HepG2 (cell line): ENCODE measurements around the gene GPRIN1. TPM values are rescaled to one million over a fixed set of nuclear protein-coding genes. Genes with fewer than 3 reads are reported as not detected.

ENCODE experiments used
- ATAC-seq: fragments of 200-7000 bp; cut with Tn5 transposase; 3 replicates; pipeline ENCODE4 v1.9.1; 2020; ENCODE audit warnings: mild to moderate bottlenecking, moderate library complexity
- BruUV-seq: library from RNA; stranded (reverse); fragments of 400-500 nt; replicated peaks from 2 replicates; lab custom pipeline; 2021; lab: Mats Ljungman, UMichigan
- CTCF ChIA-PET: fragments of 300-600 bp; formaldehyde crosslinking; extraction: SDS; loops from one replicate; lab custom pipeline; 2021; ENCODE audit warnings: low total read pairs, inconsistent platforms, low intra/inter-chr PET ratio; lab: Yijun Ruan, JAX
- POLR2A ChIA-PET: fragments of 350-600 bp; sonication (Branson Sonifier 250); formaldehyde crosslinking; loops from one replicate; lab custom pipeline; 2020; ENCODE audit warnings: antibody characterized with exemption, inconsistent platforms; lab: Yijun Ruan, JAX
- DNase-seq: peaks from one replicate; pipeline ENCODE4 v3.0.0-alpha.2; 2015; ENCODE audit warnings: low spot score
- FAIRE-seq: peaks from 3 replicates; lab custom pipeline; 2011; peaks lifted over from hg19 to GRCh38; lab: Jason Lieb, UNC
- H2AFZ ChIP-seq: one replicate; pipeline ENCODE4 v1.6.1; 2011; ENCODE audit warnings: low read length, inconsistent platforms
- H3K27ac ChIP-seq: fragments of 300-600 bp; 3 replicates; pipeline ENCODE4 v1.8.0; 2011; ENCODE audit warnings: mixed run types, mild to moderate bottlenecking, mixed read lengths, low read length, inconsistent platforms; ENCODE audit not compliant: insufficient read depth; ENCODE audit errors: extremely low read length
- H3K27me3 ChIP-seq, 2 experiments: fragments of 200-600 bp in 1 of 2; 2 replicates in 1 of 2; 3 replicates in 1 of 2; pipeline versions ENCODE4 v1.6.0 to v1.8.0; 2011; ENCODE audit warnings: low read length in 2 of 2, mild to moderate bottlenecking in 2 of 2, moderate library complexity in 2 of 2, inconsistent platforms in 1 of 2; ENCODE audit not compliant: insufficient read depth in 2 of 2, control insufficient read depth in 1 of 2
- H3K36me3 ChIP-seq, 2 experiments: fragments of 200-600 bp in 1 of 2; replicated peaks in 1 of 2; 2 replicates in 1 of 2; 3 replicates in 1 of 2; pipeline versions ENCODE4 v1.5.1 to v1.8.0; 2011; ENCODE audit warnings: low read length in 2 of 2, inconsistent platforms in 1 of 2; ENCODE audit not compliant: insufficient read depth in 2 of 2, control insufficient read depth in 1 of 2
- H3K4me1 ChIP-seq: 2 replicates; pipeline ENCODE4 v1.5.1; 2012; ENCODE audit warnings: low read length, inconsistent platforms; ENCODE audit not compliant: insufficient read depth
- H3K4me2 ChIP-seq: 2 replicates; pipeline ENCODE4 v1.6.0; 2011; ENCODE audit warnings: low read depth, low read length, inconsistent platforms
- H3K4me3 ChIP-seq, 3 experiments: fragments of 200-600 bp in 1 of 3; sonication (generic), shearing (Covaris generic) in 1 of 3; replicated peaks in 1 of 3; 2 replicates each; pipeline ENCODE4 v1.5.1; 2011 to 2016; ENCODE audit warnings: low read length in 3 of 3, inconsistent platforms in 2 of 3, low read depth in 2 of 3, mild to moderate bottlenecking in 2 of 3, control low read depth in 1 of 3, mixed read lengths in 1 of 3; ENCODE audit not compliant: insufficient read depth in 1 of 3
- H3K79me2 ChIP-seq: one replicate; pipeline ENCODE4 v1.6.1; 2011; ENCODE audit warnings: low read length, inconsistent platforms; ENCODE audit not compliant: insufficient read depth
- H3K9ac ChIP-seq: 2 replicates; pipeline ENCODE4 v1.6.0; 2011; ENCODE audit warnings: mild to moderate bottlenecking, low read depth, low read length, inconsistent platforms; ENCODE audit not compliant: insufficient read depth
- H3K9me3 ChIP-seq: 2 replicates; pipeline ENCODE4 v1.5.1; 2012; ENCODE audit warnings: mild to moderate bottlenecking, low read length
- H4K20me1 ChIP-seq: 2 replicates; pipeline ENCODE4 v1.6.0; 2011; ENCODE audit warnings: inconsistent platforms, mild to moderate bottlenecking, low read length, moderate library complexity; ENCODE audit not compliant: insufficient read depth
- AHR ChIP-seq: IDR thresholded peaks from 2 replicates; pipeline ENCODE4 v1.6.1; 2018; ENCODE audit warnings: missing genetic modification reagents, missing compliant biosample characterization
- CBX2 ChIP-seq, 2 experiments: fragments of 200-600 bp in 1 of 2; sonication (generic); formaldehyde crosslinking in 1 of 2; IDR thresholded peaks; 2 replicates each; pipeline versions ENCODE4 v1.7.0 to v1.8.1; 2018 to 2022; ENCODE audit warnings: low read depth in 2 of 2, low read length in 1 of 2, mild to moderate bottlenecking in 1 of 2, missing genetic modification reagents in 1 of 2
- FOSL2 ChIP-seq: sonication (generic); formaldehyde crosslinking; IDR thresholded peaks from 2 replicates; pipeline ENCODE4 v1.4.0; 2020; ENCODE audit warnings: missing genetic modification reagents
- FOXA3 ChIP-seq: IDR thresholded peaks from 2 replicates; pipeline ENCODE4 v1.6.1; 2016; ENCODE audit warnings: missing genetic modification reagents, missing compliant biosample characterization
- HOMEZ ChIP-seq: IDR thresholded peaks from 2 replicates; pipeline ENCODE4 v1.6.1; 2016; ENCODE audit warnings: low read depth
- HOXA3 ChIP-seq: sonication (generic); formaldehyde crosslinking; IDR thresholded peaks from 2 replicates; pipeline ENCODE4 v1.5.0; 2020; ENCODE audit warnings: missing genetic modification reagents
- IKZF5 ChIP-seq: IDR thresholded peaks from 2 replicates; pipeline ENCODE4 v1.6.1; 2018; ENCODE audit warnings: missing genetic modification reagents, mild to moderate bottlenecking, missing compliant biosample characterization
- KLF16 ChIP-seq, 2 experiments: sonication (generic) in 1 of 2; formaldehyde crosslinking in 1 of 2; IDR thresholded peaks; 2 replicates each; pipeline versions ENCODE4 v1.6.1 to v1.8.0; 2016 to 2023; ENCODE audit warnings: missing genetic modification reagents in 2 of 2, missing compliant biosample characterization in 1 of 2
- KMT2B ChIP-seq: IDR thresholded peaks from 2 replicates; pipeline ENCODE4 v1.6.1; 2016; ENCODE audit warnings: missing genetic modification reagents, missing compliant biosample characterization
- MAFF ChIP-seq: IDR thresholded peaks from 2 replicates; pipeline ENCODE4 v1.6.1; 2011; ENCODE audit warnings: low read depth, low read length, improper control_type of control experiment
- MLXIP ChIP-seq: sonication (generic); formaldehyde crosslinking; IDR thresholded peaks from 2 replicates; pipeline ENCODE4 v1.9.0; 2021; ENCODE audit warnings: missing genetic modification reagents, borderline replicate concordance
- POLR2A ChIP-seq, 2 experiments: IDR thresholded peaks; 2 replicates each; pipeline ENCODE4 v1.6.1; 2011; ENCODE audit warnings: low read depth in 2 of 2, low read length in 2 of 2, mild to moderate bottlenecking in 1 of 2, moderate library complexity in 1 of 2; ENCODE audit not compliant: insufficient read depth in 1 of 2
- POLR2G ChIP-seq: fragments of 200-400 bp; formaldehyde crosslinking; IDR thresholded peaks from 2 replicates; pipeline ENCODE4 v1.6.1; 2018; ENCODE audit warnings: mild to moderate bottlenecking, low read depth, low read length, moderate library complexity
- SRY ChIP-seq: sonication (generic); formaldehyde crosslinking; IDR thresholded peaks from 2 replicates; pipeline ENCODE4 v1.8.0; 2022; ENCODE audit warnings: mild to moderate bottlenecking, missing genetic modification reagents
- TBX2 ChIP-seq: sonication (generic); formaldehyde crosslinking; IDR thresholded peaks from 2 replicates; pipeline ENCODE4 v1.5.0; 2020; ENCODE audit warnings: missing genetic modification reagents, mild to moderate bottlenecking, borderline replicate concordance
- ZKSCAN1 ChIP-seq: fragments of 150-350 bp; IDR thresholded peaks from 2 replicates; pipeline ENCODE4 v1.6.1; 2014; ENCODE audit warnings: low read length
- ZNF563 ChIP-seq: sonication (generic); formaldehyde crosslinking; IDR thresholded peaks from 2 replicates; pipeline ENCODE4 v1.8.0; 2022; ENCODE audit warnings: mild to moderate bottlenecking, moderate library complexity, missing genetic modification reagents
- ZNF598 ChIP-seq: sonication (generic); formaldehyde crosslinking; IDR thresholded peaks from 2 replicates; pipeline ENCODE4 v1.5.1; 2020; ENCODE audit warnings: mild to moderate bottlenecking, missing genetic modification reagents, borderline replicate concordance
- ZNF644 ChIP-seq: IDR thresholded peaks from 2 replicates; pipeline ENCODE4 v1.6.1; 2016; ENCODE audit warnings: low read depth
- ZNF749 ChIP-seq: sonication (generic); formaldehyde crosslinking; IDR thresholded peaks from 2 replicates; pipeline ENCODE4 v1.8.0; 2022; ENCODE audit warnings: mild to moderate bottlenecking, missing genetic modification reagents, moderate library complexity, borderline replicate concordance
- WGBS: methylation state at CpG from one replicate; pipeline ENCODE4 v1.1.6; 2017; ENCODE audit warnings: low lambda C conversion rate; 5-methylcytosine and 5-hydroxymethylcytosine counted together
- in situ Hi-C: cut with HindIII; loops from 2 replicates; pipeline ENCODE4 v1.10.0; 2017; ENCODE audit warnings: low pct_unique_long_range_greater_than_20kb; ENCODE audit not compliant: extremely low pct_ligation_motif_present
- intact Hi-C: fragments of 100-400 bp; cut with micrococcal nuclease; formaldehyde crosslinking; loops from one replicate; pipeline ENCODE4 v1.10.0; 2022; ENCODE audit not compliant: unreplicated experiment
- polyA plus RNA-seq, 8 experiments: library from polyadenylated mRNA; depleted of rRNA in 3 of 8; stranded (reverse) in 7 of 8; unstranded in 1 of 8; fragments of >200 nt; fragmentation: Illumina TruSeq in 4 of 8; extraction: Trizol in 4 of 8; gene quantifications; 2 replicates each; pipeline versions ENCODE4 v1.2.1 to v1.2.3, GENCODE V29; 2011 to 2016; ENCODE audit warnings: low read depth in 4 of 8, missing spikeins in 1 of 8, mixed read lengths in 1 of 8; ENCODE audit not compliant: insufficient read depth in 1 of 8
- total RNA-seq, 5 experiments: library from RNA; depleted of rRNA; stranded (reverse); fragments of >200 nt; fragmentation: Illumina TruSeq; extraction: Trizol; gene quantifications; 2 replicates each; pipeline ENCODE4 v1.2.3, GENCODE V29; 2016; ENCODE audit warnings: low read depth in 1 of 5

GPRIN1 gene
- total and polyA plus RNA-seq, 2 of the 13 experiments (the other 11 are each of a cell fraction or from before 2014, with no cell fraction given): 0.32 to 2.0 TPM

GRCh38 chr5:176547802-176548201 lies 62.2 kb downstream of the GPRIN1 start:
- no peak overlapping the region; a peak in 1 of 6 replicates for H3K4me3 ChIP-seq
- intact Hi-C loops (loop anchor here (2.0 kb wide), 1 partner anchor 131 kb away; the partner anchor contains the start of gene CLTB), in situ Hi-C loops (loop anchor here (25.0 kb wide), 1 partner anchor 814 kb away; the partner anchor contains the start of genes LMAN2 and RGS14)
- peak overlapping the region; percentile 75 for H3K9ac ChIP-seq
- H3K4me1 ChIP-seq: peaks cover 66% of the 10 kb centered on the region
- DNase-seq: peak; percentile 78
- H3K79me2 ChIP-seq: peaks cover 14% of the 10 kb centered on the region
- H3K27ac ChIP-seq: peak overlapping the region; percentile 58
- WGBS: 4% methylated on average over 7 of the region's 8 CpGs
- H3K36me3 ChIP-seq: no peaks in the 10 kb centered on the region
- no TSS peak for BruUV-seq
- H3K27me3 ChIP-seq: no peaks in the 10 kb centered on the region
- FAIRE-seq: no peak
- POLR2A ChIA-PET: interaction anchor here (9.7 kb wide), 1 partner anchor 11 kb away, joined by 212 read pairs; the partner anchor contains the start of gene RNF44
- no peaks in the 10 kb centered on the region for H4K20me1 ChIP-seq
- H3K9me3 ChIP-seq: no peaks in the 10 kb centered on the region
- no peak overlapping the region for H2AFZ ChIP-seq
- peak overlapping the region; percentile 98 for H3K4me2 ChIP-seq
- CTCF ChIA-PET: no interaction called here
- ATAC-seq: peak; percentile 12
- TF ChIP-seq TBX2 (CRISPR knock-in tag) (peak; percentile 46; the same call in 1 of the 2 replicates), ZNF644 (CRISPR knock-in tag) (peak; percentile 30; the same call in 1 of the 2 replicates), SRY (no peak), ZNF563 (CRISPR knock-in tag) (no peak), ZNF598 (CRISPR knock-in tag) (no peak), CBX2 (IDR thresholded peaks at IDR 0.05; ENCODE audit: low read depth, low read length) (0 out of 2 replicates have a peak, but pooled peaks have one; percentile 41), CBX2 (CRISPR knock-in tag; IDR thresholded peaks at IDR 0.05; ENCODE audit: low read depth) (no peak), FOSL2 (peak; percentile 87), KMT2B (CRISPR knock-in tag) (no peak), MAFF (peak; percentile 28; the same call in 1 of the 2 replicates), FOXA3 (peak; percentile 41), ZKSCAN1 (peak; percentile 54; the same call in 1 of the 2 replicates), MLXIP (CRISPR knock-in tag) (no peak), IKZF5 (peak; percentile 59; the same call in 1 of the 2 replicates), ZNF749 (CRISPR knock-in tag) (no peak), HOMEZ (CRISPR knock-in tag) (no peak), POLR2G (no peak), POLR2A (IDR thresholded peaks at IDR 0.05; ENCODE audit: insufficient read depth in 1 of 2, low read depth in 2 of 2, low read length in 2 of 2) (peak in 1 of 2 experiments; percentile 71; a peak in 2 of 4 replicates), AHR (CRISPR knock-in tag) (no peak), KLF16 (CRISPR knock-in tag; IDR thresholded peaks at IDR 0.05) (0 out of 4 replicates have a peak, but pooled peaks of 1 of the 2 experiments have one; percentile 50), HOXA3 (CRISPR knock-in tag) (peak; percentile 35; the same call in 1 of the 2 replicates)
